GM19324 (cell line): Measurements from ENCODE around the gene HUS1.
"Not testable (repeated sequence)": the region's sequence is repeated elsewhere in the genome, so short reads cannot be mapped to it uniquely, and the experiment has no call there.

Source experiments
- ATAC-seq: cut with Tn5 transposase; IDR thresholded peaks from one replicate; pipeline ENCODE4 v1.9.1; 2021; ENCODE audit warnings: mild to moderate bottlenecking, moderate library complexity; ENCODE audit not compliant: unreplicated experiment, low FRiP score

HUS1 gene

DNA sequence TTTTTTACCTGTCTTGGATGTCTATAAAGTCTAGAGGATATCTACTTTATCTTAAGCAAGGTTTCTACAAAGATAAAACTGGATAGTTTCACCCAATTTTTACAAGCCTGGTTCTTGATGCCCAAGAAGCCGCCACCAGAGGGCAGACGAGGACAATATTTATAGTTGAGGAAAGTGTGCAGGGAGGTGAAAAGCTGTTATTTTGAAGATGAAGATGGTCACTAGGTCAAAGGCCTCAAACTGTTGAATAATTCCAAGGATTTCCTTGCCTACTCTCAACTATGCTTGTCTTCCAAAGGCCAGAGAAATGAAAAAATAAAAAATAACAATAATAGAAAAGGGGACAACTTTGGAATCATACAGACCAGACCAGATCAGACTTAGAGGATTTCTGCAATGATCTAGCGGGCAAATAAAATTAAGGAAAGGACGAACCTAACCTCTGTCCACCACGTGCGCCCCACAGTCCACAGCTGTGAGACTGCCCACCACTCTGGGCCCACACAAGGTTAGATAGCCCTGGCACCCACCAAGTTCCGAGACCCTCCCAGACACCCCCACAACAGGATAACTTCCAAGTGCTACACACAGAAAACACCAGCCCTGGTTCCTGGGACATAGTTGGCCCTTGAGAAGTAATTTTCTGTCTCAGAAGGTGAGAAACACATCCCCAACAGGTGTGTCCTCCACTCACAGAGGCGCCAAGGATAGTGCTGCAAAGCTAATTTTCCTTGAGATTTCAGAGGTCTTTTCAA is 34.0 kb downstream of the HUS1 start:
- no peak for ATAC-seq

DNA sequence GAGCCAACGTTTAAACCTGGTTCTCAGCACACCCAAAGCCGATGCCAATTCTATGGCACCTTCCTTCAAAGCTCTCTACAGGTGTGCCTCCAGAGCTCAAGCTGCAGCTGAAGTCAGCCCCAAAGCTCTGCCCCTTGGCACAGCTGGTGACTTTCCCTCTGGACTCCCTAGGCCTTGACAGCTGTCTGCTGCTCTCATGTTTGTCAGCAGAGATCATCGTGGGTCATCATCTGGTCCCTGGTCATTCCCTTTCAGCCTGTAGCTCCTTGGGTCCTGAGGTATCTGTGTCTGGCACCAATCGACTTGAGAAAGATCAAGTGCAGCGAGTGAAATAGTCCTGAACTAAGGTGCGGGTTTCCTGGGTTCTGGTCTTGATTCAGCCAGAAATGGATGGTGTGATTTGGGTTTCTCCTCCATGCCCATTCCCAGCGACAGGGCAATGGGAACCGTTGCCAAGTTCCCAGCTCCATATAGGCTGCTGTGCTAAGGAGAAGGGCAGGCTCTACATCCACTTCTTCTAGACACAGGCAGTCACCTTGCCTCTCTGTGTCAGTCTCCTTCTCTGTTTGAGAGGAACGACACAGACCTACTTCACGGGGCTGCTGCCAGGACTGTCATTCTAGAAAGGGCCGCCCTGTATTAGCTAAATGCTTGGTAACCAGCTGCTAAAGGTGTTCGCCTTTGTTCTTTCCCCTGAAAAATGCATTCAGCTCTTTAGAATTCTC is 34.7 kb downstream of the HUS1 start:
- no peak for ATAC-seq

DNA sequence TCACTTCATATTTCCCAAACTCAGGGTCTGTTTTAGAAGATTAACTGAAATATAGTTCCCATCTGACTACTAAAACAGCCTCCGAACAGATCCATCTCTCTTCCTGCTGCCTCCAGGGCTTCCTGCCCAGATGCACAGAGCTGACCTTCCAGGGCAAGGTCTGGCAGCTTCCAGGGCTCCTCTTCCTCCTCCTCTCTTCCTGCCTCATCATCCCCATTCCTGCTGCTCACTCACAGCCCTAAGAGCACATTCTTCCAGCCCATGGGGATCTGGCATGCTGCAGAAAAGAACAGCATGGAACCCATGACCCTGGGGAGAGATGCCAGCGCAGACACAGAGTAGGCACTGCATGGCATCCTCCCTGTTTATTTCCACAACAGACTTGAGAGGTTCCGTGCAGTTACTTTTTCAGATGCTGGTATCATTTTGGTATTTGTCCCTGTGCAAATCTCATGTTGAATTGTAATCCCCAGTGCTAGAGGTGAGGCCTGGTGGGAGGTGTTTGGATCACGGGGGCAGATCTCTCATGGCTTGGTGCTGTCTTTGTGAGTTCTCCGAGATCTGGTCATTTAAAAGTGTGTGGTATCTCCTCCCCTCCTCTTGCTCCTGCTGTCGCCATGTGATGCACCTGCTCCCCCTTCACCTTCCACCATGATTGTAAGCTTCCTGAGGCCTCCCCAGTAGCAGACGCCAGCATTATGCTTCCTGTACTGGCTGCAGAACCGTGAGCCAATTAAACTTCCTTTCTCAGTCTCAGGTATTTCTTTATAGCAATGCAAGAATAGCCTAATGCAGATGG is 35.5 kb downstream of the HUS1 start:
- no peak for ATAC-seq

DNA sequence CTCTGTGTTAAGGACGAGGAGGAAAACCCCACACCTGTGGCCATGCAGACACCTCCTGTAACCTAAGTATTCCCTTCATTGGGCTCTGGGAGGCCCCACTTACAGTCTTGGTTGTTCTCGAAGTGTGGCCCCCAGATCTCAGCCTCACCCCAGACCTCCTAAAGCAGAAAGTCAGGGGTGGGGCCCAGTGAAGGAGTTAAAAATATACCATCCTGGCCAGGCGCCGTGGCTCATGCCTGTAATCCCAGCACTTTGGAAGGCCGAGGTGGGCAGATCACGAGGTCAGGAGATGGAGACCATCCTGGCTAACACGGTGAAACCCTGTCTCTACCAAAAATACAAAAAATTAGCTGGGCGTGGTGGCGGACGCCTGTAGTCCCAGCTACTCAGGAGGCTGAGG is 36.8 kb downstream of the HUS1 start:
- not testable (repeated sequence) for ATAC-seq

DNA sequence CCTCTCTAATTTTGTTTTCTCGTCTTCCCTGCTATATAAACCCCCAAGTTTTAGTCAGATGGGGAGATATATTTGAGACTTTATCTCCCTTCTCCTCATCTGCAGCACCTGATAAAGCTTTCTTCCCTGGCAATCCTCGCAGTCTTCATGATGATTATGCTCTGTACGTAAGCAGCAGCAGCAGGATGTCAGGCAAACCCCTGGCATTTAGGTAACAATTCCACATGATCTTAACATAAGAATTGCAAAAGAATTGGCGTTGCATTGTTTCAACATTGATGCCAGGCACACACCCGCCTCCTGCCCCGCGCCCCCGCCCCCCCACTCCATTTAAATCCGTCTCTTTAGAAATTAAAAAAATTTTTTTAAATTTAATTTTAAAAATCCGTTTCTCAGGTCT is 37.3 kb downstream of the HUS1 start:
- no peak for ATAC-seq

DNA sequence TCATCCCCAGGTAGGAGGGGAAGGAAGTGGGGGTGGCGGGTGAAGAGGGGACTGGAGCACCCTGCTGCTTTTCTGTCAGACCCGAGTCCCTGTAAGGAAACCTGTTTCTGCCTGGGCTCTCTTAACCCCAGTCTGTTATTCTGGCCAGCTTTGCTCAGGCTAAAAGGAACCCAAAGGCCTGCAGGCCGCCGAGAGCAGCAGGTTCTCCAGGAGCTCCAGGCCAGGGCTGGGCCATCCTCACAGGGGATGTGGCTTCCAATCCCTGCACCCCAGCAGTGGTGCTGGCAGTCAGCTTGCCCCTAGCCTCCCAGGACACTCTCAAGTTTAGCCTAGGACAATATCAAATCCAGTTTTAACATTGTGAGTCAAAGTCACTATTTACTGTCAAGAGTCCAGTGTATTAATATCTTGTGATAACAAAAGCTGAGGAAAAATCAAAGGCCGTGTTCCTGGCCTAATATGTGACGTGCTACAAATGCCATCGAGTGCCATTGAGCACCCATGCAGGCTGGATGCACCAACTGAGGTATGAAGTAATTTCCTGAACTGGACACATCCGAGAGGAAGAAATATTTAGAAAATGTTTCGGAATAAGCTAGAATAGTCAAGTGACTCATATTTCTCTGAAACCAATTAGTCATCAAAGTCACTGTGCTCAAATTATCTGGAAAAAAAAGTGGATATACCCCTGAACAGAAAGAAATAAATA is 38.1 kb downstream of the HUS1 start:
- no peak for ATAC-seq

DNA sequence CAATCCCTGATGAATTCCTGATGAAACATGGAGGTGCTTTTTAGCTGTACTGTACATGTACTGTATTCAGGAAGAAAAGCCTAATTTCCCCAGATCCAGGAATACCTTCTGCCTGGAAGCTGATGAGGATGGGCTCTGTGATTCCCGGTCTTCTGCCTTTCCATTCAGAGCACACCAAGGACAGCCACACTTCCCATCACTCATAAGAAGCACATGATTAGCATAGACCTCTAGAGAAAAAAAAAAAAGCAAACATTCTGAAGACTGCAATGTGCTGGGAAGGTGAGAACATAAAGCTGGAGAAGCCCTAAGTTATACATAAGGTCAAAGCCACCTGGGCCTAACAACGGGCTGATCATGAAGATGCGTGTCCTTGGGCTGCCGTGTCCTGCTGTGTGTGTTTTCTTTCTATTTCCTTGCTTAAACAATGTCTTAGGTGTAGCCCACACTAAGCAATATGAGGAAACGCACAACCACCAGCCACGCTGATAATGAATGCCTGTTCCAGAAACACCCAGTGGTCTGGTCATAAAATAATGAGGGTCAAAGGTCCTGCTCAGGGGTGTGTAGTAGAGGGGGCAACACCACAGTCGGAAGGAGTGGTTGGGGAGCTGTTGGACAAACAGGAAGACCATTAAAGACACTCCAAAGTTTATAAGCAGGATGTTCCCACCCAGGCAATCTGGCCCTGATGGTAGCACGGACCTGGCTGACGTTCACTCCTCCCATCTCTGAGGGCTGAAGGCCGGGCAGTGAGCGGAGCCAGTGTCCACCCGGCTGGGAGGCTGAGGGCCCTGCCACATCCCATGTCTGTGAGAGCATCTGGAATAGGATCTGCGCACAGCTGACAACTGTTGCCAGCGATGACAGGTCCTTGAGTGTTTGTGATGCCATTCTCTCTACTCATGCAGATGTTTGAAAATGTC is 39.1 kb downstream of the HUS1 start:
- no peak for ATAC-seq

DNA sequence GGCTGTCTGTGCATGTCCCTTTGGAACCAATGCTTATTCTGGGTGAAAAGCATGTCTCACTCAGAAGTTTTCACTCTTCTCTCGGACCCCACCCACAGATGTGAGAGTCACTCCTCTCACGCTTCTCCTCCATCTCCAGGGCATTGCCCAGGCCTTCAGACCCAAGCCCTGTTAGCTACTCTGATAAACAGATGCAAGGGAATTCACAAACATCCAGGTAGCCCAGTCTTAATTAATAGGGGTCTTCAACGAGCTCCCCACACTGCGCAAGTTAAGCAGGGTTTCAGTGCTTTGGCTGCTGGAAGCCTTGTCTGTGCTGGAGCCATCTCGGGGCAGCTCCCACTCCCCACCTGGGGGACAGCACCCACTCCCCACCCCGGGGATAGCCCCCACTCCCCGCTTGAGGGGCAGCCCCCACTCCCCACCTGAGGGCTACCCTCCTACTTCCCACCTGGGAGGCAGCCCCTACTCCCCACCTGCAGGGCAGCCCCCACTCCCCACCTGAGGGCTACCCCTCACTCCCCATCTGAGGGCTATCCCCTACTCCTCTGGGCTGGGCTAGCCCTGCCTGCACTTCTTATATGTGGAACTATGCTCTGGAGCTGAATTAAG is 39.9 kb downstream of the HUS1 start:
- no peak for ATAC-seq

DNA sequence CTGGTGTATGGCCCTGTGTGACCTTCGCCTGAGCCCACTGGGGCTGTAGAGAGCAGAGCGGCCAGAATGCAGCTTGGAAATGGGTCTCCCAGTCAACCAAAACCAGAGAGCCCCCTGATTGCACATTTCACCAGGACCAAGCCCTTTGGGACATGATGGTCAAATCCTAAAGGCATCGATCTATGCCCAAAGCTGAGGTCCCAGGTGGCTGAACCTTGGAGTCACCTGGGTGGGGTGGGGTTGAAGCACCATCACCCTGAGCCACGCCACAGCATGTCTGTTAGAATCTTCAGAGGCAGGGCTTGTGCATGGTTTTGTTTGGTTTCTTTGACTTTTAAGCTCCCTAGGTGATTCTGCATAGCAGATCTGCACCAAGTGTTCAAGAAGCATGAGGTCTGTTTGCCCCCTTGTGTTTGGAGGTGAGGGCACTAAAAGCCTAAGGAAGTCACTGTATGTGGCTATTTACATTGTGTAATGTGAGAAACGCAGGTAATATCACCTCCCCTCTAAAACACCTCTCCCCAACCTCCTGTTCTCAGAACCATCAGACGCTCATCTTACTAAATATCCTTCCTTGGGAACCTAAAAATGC is 40.7 kb downstream of the HUS1 start:
- ATAC-seq: no peak

DNA sequence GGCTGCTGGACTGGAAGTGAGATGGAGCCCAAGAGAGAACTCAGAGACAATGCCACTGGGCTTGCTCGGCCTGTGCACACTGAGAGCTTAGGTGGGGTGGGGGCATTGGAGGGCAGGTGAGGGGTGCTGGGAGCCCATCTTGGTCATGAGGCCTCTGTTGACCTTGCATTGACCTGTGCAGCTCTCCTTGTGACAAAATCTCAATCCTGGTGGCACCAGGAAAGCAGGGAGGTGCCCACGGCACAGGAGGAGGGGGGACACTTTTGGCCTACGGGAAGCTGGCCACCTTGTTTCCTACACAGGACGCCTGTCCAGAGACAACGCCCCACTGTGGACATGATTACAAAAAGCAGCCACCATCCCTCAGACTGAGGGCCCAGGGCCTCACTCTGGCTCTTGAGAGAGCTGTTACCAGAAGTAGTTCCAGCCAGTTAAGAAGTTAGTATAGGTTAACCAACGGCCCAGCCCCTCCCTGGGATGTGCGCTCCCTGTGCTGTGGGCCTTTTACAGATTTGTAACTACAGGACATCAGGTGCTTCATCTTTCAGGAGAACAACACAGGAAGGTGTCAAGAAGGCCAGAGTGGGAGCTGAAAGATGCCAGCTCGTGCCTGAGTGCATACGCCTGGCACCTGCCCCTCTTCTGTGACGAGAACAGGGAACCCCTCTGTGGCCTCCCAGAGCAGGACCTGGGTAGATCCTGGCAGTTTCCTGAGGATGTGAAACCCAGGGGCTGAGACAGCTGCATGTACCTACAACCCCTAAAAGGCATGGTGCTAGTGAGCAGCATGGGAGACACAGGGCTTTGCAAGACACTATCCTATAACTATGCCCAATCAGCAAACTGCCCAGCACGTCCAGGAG is 41.5 kb downstream of the HUS1 start:
- peak; percentile 38 for ATAC-seq

DNA sequence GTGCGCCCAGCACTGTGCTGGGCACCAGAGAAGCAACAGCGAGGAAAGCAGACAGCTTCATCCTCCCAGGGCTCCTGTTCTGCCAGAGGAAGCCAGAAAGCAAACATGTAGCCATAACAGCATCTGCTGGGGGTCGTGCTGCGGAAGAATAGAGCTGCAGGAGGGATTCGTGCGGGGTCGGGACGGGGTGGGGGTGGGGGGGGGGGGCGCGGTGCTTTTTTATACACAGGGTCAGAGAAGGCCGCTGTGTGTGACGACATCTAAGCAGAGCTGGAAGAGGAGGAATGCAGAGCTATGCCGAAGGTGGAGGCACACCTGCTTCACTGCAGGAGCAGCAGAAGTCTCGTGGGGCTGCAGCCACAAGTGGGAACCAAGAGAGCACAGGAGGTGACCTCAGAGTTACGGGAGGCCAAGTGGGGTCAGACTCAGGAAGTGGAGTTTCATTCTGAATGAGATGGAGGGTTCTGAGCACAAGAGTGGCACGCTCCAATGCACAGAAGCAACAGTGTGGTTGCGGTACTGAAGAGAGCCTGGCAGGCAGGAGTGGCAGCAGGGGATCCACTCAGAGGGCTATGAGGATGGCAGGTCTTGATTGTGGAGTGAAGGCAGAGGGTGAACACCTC is 42.2 kb downstream of the HUS1 start:
- peak; percentile 95 for ATAC-seq

DNA sequence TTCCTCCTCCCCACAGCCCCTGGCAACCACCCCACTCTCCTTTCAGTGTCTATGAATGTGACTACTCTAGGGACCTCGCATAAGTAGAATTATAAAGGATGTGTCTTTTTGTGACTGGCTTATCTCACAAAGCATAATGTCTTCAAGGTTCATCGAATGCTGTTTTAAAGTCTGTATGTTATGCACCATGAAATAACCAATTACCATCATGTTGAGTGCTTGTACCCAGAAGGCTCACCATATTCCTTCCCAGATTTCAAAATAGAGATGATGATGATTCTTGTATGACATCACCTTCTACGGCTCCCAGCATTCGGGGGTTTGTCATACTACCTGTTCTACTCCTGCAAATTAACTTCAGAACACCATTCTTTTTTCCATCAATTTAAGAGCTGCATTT is 43.1 kb downstream of the HUS1 start:
- no peak for ATAC-seq

DNA sequence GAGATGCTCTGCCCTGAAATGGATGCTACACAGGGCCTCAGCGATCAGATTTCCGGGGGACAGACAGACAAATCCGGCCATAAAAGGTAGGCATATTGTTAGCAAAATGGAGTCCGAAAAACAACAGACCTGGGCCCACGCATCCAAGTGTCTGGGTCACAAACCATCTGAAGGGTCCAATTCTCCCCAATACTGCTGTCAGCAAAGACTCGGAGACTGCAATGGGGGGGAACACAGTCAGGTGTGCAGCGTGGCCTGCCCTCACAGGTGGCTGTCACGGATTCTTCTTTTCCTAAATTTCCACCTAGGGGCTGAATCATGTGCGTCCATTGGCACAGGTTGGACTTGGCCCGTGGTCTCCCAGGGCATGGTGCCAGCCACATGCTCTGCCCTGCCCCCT is 44.1 kb downstream of the HUS1 start:
- ATAC-seq: no peak

DNA sequence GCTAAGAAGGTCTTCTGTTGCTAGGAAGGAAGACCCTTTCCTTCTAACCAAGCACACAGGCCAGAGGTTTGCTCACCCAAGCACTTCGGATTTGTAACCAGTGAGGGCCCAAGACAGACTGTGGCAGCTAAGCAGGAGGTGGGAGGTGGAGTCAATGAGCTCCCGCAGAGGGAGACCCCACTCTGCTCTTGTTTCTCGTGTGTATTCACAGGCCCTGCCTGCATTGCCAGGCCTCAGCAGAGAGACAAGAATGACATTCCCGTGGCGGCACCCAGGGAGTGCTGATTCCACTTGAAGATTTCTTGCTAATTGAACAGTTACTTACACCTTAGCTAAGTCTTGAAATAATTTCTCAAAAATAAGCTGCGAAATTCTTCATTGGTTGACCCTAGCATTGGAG is 44.6 kb downstream of the HUS1 start:
- ATAC-seq: no peak

DNA sequence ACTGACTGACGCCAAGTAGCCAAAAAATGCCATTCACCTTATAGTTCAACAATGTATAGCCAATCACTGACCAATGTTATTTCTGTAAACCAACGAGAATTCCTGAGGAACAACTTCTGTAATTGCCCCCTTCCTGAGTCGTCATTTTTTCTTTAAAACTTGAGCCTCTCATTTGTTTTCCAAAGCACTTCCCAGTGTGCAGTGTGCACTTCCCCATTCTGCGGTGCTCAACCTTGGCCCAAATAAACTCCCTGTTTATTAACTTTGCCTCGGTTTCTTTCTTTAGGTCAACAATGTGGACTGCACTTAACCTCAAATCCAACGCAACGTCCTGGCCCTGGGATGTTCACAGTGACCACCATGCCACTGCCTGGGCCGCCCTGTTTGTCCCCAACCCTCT is 46.2 kb downstream of the HUS1 start:
- ATAC-seq: no peak

DNA sequence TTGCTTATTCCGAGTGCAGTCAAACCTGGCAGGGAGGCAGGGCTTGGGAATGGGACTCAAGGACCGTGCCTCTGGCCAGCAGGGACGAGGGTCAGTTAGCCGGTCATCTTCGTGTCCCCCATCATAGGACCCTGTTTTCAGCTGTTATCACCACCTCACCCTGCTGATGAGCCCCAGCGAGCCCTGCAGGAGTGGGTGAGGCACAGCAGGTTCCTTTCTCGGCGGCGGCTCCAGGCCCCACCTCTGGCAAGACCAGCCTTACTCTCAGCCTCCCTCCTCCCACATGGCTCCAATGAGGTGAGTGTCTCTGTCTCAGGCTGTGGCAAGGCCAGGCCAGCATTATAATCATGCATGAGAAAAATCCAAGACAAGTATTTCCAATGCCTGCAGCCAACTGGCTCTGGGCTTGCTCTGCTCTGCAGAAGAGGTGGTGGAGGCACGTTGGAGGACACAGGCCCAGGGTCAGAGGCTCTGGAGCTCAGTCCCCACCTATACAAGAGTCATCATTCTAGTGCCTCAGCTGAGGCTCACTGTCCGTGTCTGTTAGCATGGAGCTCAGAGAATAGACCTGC is 46.9 kb downstream of the HUS1 start:
- ATAC-seq: no peak

DNA sequence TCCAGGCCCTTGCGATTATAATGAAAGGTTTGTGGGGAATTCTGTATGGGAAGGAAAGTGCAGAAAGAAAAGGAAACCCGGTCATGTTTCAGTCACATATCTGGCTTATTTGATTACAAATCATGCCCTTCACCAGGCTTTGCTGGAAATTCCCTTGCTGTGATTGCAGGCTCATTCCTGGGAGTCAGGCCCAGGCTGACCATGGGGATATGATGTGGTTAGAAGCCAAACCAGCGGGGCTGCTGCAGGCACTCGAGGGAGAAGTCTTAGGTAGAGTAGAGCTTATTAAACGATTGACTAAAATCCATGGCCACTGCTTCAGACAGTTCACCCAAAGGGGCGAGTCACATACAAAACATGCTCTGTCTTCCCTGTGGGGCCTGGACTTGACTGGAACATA is 47.4 kb downstream of the HUS1 start:
- no peak for ATAC-seq
